ENCODE measurements around the gene SPI1.

Gene SPI1

GRCh38 chr11:47378010-47378835 lies at the start of gene SPI1:
SPI1 (minus strand) TSS chr11:47378547; CDS start chr11:47378353, 194 bp downstream.
- DNase-seq: peak; percentile 51

GRCh38 chr11:47426062-47426956 lies 48.0 kb upstream of the SPI1 start, which contains the start of gene PSMC3:
PSMC3 (minus strand) TSS chr11:47426439; CDS start chr11:47426279, 160 bp downstream.
- DNase-seq: peak; percentile 52

GRCh38 chr11:47425611-47426010 lies 47.3 kb upstream of the SPI1 start:
- DNase-seq: no peak

- DNase-seq: no peak
Measured at GRCh38 chr11:47418454-47419259, 40.3 kb upstream of the SPI1 start.

GRCh38 chr11:47417712-47418111 lies 39.4 kb upstream of the SPI1 start:
- no peak for DNase-seq

- no peak for DNase-seq
Measured at GRCh38 chr11:47415949-47416472, 37.7 kb upstream of the SPI1 start.

GRCh38 chr11:47415091-47415854 lies 36.9 kb upstream of the SPI1 start:
- DNase-seq: no peak

GRCh38 chr11:47414685-47415070 lies 36.3 kb upstream of the SPI1 start:
- DNase-seq: no peak

- no peak for DNase-seq
Measured at GRCh38 chr11:47413908-47414684, 35.7 kb upstream of the SPI1 start.

- DNase-seq: no peak
Measured at GRCh38 chr11:47413351-47413750, 35.0 kb upstream of the SPI1 start.

- DNase-seq: no peak
Measured at GRCh38 chr11:47411884-47412746, 33.8 kb upstream of the SPI1 start.

- no peak for DNase-seq
Measured at GRCh38 chr11:47410370-47411264, 32.3 kb upstream of the SPI1 start.

- DNase-seq: no peak
Measured at GRCh38 chr11:47409440-47410369, 31.4 kb upstream of the SPI1 start.

- DNase-seq: no peak
Measured at GRCh38 chr11:47408598-47409439, 30.5 kb upstream of the SPI1 start.

GRCh38 chr11:47407746-47408590 lies 29.6 kb upstream of the SPI1 start, which contains the start of gene SLC39A13:
SLC39A13 (plus strand) TSS chr11:47408590; CDS start chr11:47410095, 1,505 bp downstream.
- DNase-seq: peak; percentile 91
